Measurements from ENCODE around the gene ABCA4.

GRCh38 chr1:93979718-93980319, 141.1 kb downstream of the ABCA4 start:
- no peak for TF ChIP-seq CTCF (IDR thresholded peaks at IDR 0.05; ENCODE audit: extremely low read depth in 1 of 2, insufficient read depth in 1 of 2, low read depth in 1 of 2, low read length in 2 of 2)
- TF ChIP-seq FOS (IDR thresholded peaks at IDR 0.05; ENCODE audit: borderline replicate concordance, insufficient read depth, low read length), result no peak
- TF ChIP-seq POLR2AphosphoS5 (IDR thresholded peaks at IDR 0.05; ENCODE audit: insufficient read depth, low read depth, low read length), result no peak
- TF ChIP-seq EZH2 (IDR thresholded peaks at IDR 0.05; ENCODE audit: borderline replicate concordance, low read depth, low read length, severe bottlenecking), result no peak
- TF ChIP-seq POLR2A (IDR thresholded peaks at IDR 0.05; ENCODE audit: low read depth, low read length), result no peak
- TF ChIP-seq MYC (IDR thresholded peaks at IDR 0.05; ENCODE audit: low read depth, low read length), result no peak
- no peak for TF ChIP-seq JUN (IDR thresholded peaks at IDR 0.05; ENCODE audit: borderline replicate concordance, insufficient read depth, insufficient read length, low read depth)
- TF ChIP-seq MAX (IDR thresholded peaks at IDR 0.05; ENCODE audit: insufficient read depth, insufficient read length), result no peak
- TF ChIP-seq GATA2 (IDR thresholded peaks at IDR 0.05; ENCODE audit: insufficient read depth, insufficient read length, low read depth, low read length), result no peak

Data from endothelial cell of umbilical vein (primary cell).